HEK293 (cell line): ENCODE data around the gene GYG1.

ENCODE experiments used
- CTCF ChIA-PET: fragments of 350-600 bp; formaldehyde crosslinking; extraction: SDS; loops from one replicate; lab custom pipeline; 2021; ENCODE audit warnings: antibody characterized with exemption; lab: Yijun Ruan, JAX
- POLR2A ChIA-PET: fragments of 300-600 bp; formaldehyde crosslinking; extraction: SDS; loops from one replicate; lab custom pipeline; 2020; ENCODE audit warnings: antibody characterized with exemption, inconsistent platforms; lab: Yijun Ruan, JAX
- H3K27ac ChIP-seq: fragments of 200-500 bp; sonication (Bioruptor generic); 2 replicates; pipeline ENCODE4 v1.5.1; 2014; ENCODE audit warnings: low read depth, low read length, control low read depth, inconsistent platforms; ENCODE audit errors: extremely low read depth
- H3K36me3 ChIP-seq, 2 experiments: fragments of 200-500 bp in 1 of 2; sonication (Bioruptor generic) in 1 of 2; 1 replicate in 1 of 2; 2 replicates in 1 of 2; pipeline ENCODE4 v1.5.1; 2014 to 2017; ENCODE audit warnings: inconsistent platforms in 2 of 2, low read length in 2 of 2; ENCODE audit not compliant: control insufficient read depth in 2 of 2, insufficient read depth in 1 of 2
- H3K4me1 ChIP-seq: fragments of 200-500 bp; sonication (Bioruptor generic); 2 replicates; pipeline ENCODE4 v1.5.1; 2014; ENCODE audit warnings: mild to moderate bottlenecking, low read length, inconsistent platforms; ENCODE audit not compliant: control insufficient read depth, insufficient read depth
- H3K4me3 ChIP-seq: 2 replicates; pipeline ENCODE4 v1.5.1; 2011; ENCODE audit warnings: low read depth, mild to moderate bottlenecking, control low read depth, low read length, moderate library complexity
- H3K9me3 ChIP-seq: fragments of 200-500 bp; sonication (Bioruptor generic); 2 replicates; pipeline ENCODE4 v1.5.1; 2014; ENCODE audit warnings: low read depth, low read length, inconsistent platforms; ENCODE audit not compliant: control insufficient read depth, insufficient read depth
- ATF2 ChIP-seq: fragments of 450-650 bp; formaldehyde crosslinking; IDR thresholded peaks from 2 replicates; pipeline ENCODE4 v1.5.1; 2016; ENCODE audit warnings: missing biosample characterization, missing genetic modification characterization, low read depth
- HOXA7 ChIP-seq: sonication (generic); formaldehyde crosslinking; IDR thresholded peaks from 2 replicates; pipeline ENCODE4 v1.8.1; 2022; ENCODE audit warnings: missing genetic modification reagents, borderline replicate concordance
- KLF16 ChIP-seq: fragments of 450-650 bp; formaldehyde crosslinking; IDR thresholded peaks from 2 replicates; pipeline ENCODE4 v1.5.1; 2017; ENCODE audit warnings: missing biosample characterization, missing genetic modification characterization
- MYNN ChIP-seq: fragments of 450-650 bp; formaldehyde crosslinking; IDR thresholded peaks from 2 replicates; pipeline ENCODE4 v1.5.1; 2016; ENCODE audit warnings: missing biosample characterization, missing genetic modification characterization, borderline replicate concordance
- OSR2 ChIP-seq: fragments of 450-650 bp; formaldehyde crosslinking; IDR thresholded peaks from 2 replicates; pipeline ENCODE4 v1.5.1; 2016; ENCODE audit warnings: missing biosample characterization, missing genetic modification characterization
- OVOL3 ChIP-seq: fragments of 450-650 bp; formaldehyde crosslinking; IDR thresholded peaks from 2 replicates; pipeline ENCODE4 v1.5.1; 2016; ENCODE audit warnings: missing biosample characterization, missing genetic modification characterization
- PRDM6 ChIP-seq: fragments of 450-650 bp; formaldehyde crosslinking; IDR thresholded peaks from 2 replicates; pipeline ENCODE4 v1.5.1; 2017; ENCODE audit warnings: missing biosample characterization, missing genetic modification characterization
- SP3 ChIP-seq: fragments of 450-650 bp; formaldehyde crosslinking; IDR thresholded peaks from 2 replicates; pipeline ENCODE4 v1.5.1; 2016; ENCODE audit warnings: missing biosample characterization, missing genetic modification characterization
- TSHZ1 ChIP-seq: fragments of 450-650 bp; formaldehyde crosslinking; IDR thresholded peaks from 2 replicates; pipeline ENCODE4 v1.5.1; 2016; ENCODE audit warnings: missing biosample characterization, missing genetic modification characterization, borderline replicate concordance
- ZNF184 ChIP-seq: fragments of 450-650 bp; IDR thresholded peaks from 2 replicates; pipeline ENCODE4 v1.5.1; 2018; ENCODE audit warnings: missing biosample characterization, mild to moderate bottlenecking, missing genetic modification characterization
- ZNF223 ChIP-seq: fragments of 450-650 bp; formaldehyde crosslinking; IDR thresholded peaks from 2 replicates; pipeline ENCODE4 v1.5.1; 2016; ENCODE audit warnings: missing biosample characterization, missing genetic modification characterization
- ZNF26 ChIP-seq: fragments of 450-650 bp; formaldehyde crosslinking; IDR thresholded peaks from 2 replicates; pipeline ENCODE4 v1.5.1; 2016; ENCODE audit warnings: missing biosample characterization, missing genetic modification characterization
- ZNF354C ChIP-seq: fragments of 450-650 bp; formaldehyde crosslinking; IDR thresholded peaks from 2 replicates; pipeline ENCODE4 v1.5.1; 2016; ENCODE audit warnings: missing biosample characterization, missing genetic modification characterization, low read depth, borderline replicate concordance
- ZNF423 ChIP-seq: fragments of 450-650 bp; formaldehyde crosslinking; IDR thresholded peaks from 2 replicates; pipeline ENCODE4 v1.5.1; 2016; ENCODE audit warnings: missing biosample characterization, missing genetic modification characterization
- ZNF530 ChIP-seq: fragments of 450-650 bp; formaldehyde crosslinking; IDR thresholded peaks from 2 replicates; pipeline ENCODE4 v1.5.1; 2016; ENCODE audit warnings: low read depth, missing biosample characterization, missing genetic modification characterization
- ZNF677 ChIP-seq: fragments of 450-650 bp; IDR thresholded peaks from 2 replicates; pipeline ENCODE4 v1.5.0; 2018; ENCODE audit warnings: missing biosample characterization, mild to moderate bottlenecking, missing genetic modification characterization, moderate library complexity
- ZNF76 ChIP-seq: fragments of 450-650 bp; formaldehyde crosslinking; IDR thresholded peaks from 2 replicates; pipeline ENCODE4; 2016; ENCODE audit warnings: low read depth, missing biosample characterization, missing genetic modification characterization, borderline replicate concordance
- TF ChIP-seq, protein P1 (sequence below): fragments of 450-650 bp; formaldehyde crosslinking; IDR thresholded peaks from 2 replicates; pipeline ENCODE4 v1.5.1; 2016; ENCODE audit warnings: missing biosample characterization, missing genetic modification characterization
- TF ChIP-seq, protein P2 (sequence below): fragments of 450-650 bp; formaldehyde crosslinking; IDR thresholded peaks from 2 replicates; pipeline ENCODE4 v1.5.1; 2016; ENCODE audit warnings: missing biosample characterization, missing genetic modification characterization
- TF ChIP-seq, protein P3 (sequence below): fragments of 450-650 bp; IDR thresholded peaks from 2 replicates; pipeline ENCODE4 v1.5.1; 2018; ENCODE audit warnings: missing biosample characterization, mild to moderate bottlenecking, missing genetic modification characterization

The GYG1 gene

DNA sequence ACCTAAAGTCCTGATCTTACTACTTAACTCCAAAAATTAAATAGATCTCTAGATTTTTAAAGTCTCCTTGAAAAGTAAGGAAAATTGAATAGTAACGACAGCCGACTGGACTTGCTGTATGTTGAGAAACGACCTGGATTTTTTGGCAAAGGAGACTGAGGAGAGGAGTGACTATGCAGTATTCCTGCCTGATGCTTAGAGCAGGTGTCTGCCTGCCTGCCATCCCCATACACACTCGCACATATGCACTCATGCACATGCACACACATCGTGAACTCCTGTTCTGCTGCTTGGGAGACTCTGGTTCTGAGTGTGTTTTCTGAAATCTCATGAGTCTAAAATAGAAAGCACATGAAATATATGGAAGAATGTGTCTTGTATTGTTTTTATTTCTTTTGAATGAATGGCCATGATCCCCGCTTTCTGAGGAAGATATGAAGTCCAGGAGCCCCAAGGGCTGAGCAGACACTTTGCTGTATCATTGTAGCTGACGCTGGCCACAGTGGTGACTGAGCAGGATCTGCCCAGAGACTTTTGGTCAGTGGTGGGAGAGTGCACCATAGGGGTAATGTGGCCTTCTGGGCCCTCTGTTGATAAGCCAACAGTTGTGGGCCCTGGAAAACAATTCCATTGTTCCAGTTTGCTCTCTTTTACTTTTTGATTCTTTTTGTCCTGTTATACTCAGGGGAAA, 16.4 kb downstream of the GYG1 start:
- no peak overlapping the region for H3K27ac ChIP-seq
- ChIA-PET POLR2A (no interaction called here), CTCF (no interaction called here)
- no peaks in the 10 kb centered on the region for H3K4me1 ChIP-seq
- TF ChIP-seq TSHZ1 (tag by site-specific recombination) (no peak), ATF2 (tag by site-specific recombination) (no peak), ZNF184 (tag by site-specific recombination) (no peak), ZNF423 (tag by site-specific recombination) (no peak), ZNF677 (tag by site-specific recombination) (no peak), HOXA7 (CRISPR knock-in tag) (no peak), PRDM6 (no peak), ZNF223 (tag by site-specific recombination) (no peak), OVOL3 (tag by site-specific recombination) (no peak), MYNN (tag by site-specific recombination) (no peak), SP3 (no peak), ZNF26 (tag by site-specific recombination) (no peak), ZNF76 (tag by site-specific recombination) (no peak), OSR2 (no peak), KLF16 (tag by site-specific recombination) (no peak), ZNF530 (tag by site-specific recombination) (no peak), ZNF354C (tag by site-specific recombination) (no peak)
- TF ChIP-seq, protein P1, sequence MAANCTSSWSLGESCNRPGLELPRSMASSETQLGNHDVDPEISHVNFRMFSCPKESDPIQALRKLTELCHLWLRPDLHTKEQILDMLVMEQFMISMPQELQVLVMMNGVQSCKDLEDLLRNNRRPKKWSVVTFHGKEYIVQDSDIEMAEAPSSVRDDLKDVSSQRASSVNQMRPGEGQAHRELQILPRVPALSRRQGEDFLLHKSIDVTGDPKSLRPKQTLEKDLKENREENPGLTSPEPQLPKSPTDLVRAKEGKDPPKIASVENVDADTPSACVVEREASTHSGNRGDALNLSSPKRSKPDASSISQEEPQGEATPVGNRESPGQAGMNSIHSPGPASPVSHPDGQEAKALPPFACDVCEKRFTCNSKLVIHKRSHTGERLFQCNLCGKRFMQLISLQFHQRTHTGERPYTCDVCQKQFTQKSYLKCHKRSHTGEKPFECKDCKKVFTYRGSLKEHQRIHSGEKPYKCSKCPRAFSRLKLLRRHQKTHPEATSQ: no peak
- TF ChIP-seq, protein P2, sequence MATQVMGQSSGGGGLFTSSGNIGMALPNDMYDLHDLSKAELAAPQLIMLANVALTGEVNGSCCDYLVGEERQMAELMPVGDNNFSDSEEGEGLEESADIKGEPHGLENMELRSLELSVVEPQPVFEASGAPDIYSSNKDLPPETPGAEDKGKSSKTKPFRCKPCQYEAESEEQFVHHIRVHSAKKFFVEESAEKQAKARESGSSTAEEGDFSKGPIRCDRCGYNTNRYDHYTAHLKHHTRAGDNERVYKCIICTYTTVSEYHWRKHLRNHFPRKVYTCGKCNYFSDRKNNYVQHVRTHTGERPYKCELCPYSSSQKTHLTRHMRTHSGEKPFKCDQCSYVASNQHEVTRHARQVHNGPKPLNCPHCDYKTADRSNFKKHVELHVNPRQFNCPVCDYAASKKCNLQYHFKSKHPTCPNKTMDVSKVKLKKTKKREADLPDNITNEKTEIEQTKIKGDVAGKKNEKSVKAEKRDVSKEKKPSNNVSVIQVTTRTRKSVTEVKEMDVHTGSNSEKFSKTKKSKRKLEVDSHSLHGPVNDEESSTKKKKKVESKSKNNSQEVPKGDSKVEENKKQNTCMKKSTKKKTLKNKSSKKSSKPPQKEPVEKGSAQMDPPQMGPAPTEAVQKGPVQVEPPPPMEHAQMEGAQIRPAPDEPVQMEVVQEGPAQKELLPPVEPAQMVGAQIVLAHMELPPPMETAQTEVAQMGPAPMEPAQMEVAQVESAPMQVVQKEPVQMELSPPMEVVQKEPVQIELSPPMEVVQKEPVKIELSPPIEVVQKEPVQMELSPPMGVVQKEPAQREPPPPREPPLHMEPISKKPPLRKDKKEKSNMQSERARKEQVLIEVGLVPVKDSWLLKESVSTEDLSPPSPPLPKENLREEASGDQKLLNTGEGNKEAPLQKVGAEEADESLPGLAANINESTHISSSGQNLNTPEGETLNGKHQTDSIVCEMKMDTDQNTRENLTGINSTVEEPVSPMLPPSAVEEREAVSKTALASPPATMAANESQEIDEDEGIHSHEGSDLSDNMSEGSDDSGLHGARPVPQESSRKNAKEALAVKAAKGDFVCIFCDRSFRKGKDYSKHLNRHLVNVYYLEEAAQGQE (tag by site-specific recombination): no peak
- TF ChIP-seq, protein P3, sequence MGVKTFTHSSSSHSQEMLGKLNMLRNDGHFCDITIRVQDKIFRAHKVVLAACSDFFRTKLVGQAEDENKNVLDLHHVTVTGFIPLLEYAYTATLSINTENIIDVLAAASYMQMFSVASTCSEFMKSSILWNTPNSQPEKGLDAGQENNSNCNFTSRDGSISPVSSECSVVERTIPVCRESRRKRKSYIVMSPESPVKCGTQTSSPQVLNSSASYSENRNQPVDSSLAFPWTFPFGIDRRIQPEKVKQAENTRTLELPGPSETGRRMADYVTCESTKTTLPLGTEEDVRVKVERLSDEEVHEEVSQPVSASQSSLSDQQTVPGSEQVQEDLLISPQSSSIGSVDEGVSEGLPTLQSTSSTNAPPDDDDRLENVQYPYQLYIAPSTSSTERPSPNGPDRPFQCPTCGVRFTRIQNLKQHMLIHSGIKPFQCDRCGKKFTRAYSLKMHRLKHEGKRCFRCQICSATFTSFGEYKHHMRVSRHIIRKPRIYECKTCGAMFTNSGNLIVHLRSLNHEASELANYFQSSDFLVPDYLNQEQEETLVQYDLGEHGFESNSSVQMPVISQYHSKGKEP: no peak
- H3K4me3 ChIP-seq: no peak overlapping the region
- H3K9me3 ChIP-seq: no peaks in the 10 kb centered on the region
- H3K36me3 ChIP-seq: peaks cover 0 to 52% of the 10 kb centered on the region in 2 experiments; a peak in 1 of 3 replicates
